NT2/D1 (cell line): Measurements from ENCODE around the gene PPM1H.

Source experiments
- SUZ12 ChIP-seq: IDR thresholded peaks from 2 replicates; pipeline ENCODE4 v1.6.1; 2011; ENCODE audit not compliant: insufficient read length, insufficient read depth; ENCODE audit errors: extremely low read depth
- ZNF274 ChIP-seq: IDR thresholded peaks from 2 replicates; pipeline ENCODE4 v1.6.1; 2011; ENCODE audit warnings: mild to moderate bottlenecking, low read depth, low read length

GRCh38 chr12:62737615-62738014, 197.3 kb downstream of the PPM1H start:
- TF ChIP-seq ZNF274 (no peak), SUZ12 (no peak)
